GM23338 (cell line): ENCODE results near the gene AIMP2. TPM values are rescaled to one million over a fixed set of nuclear protein-coding genes. Genes with fewer than 3 reads are reported as not detected.

Source experiments
- ATAC-seq: fragments of 200-7000 bp; cut with Tn5 transposase; 3 replicates; pipeline ENCODE4 v1.9.1; 2020
- DNase-seq: peaks from one replicate; pipeline ENCODE4 v3.0.0-alpha.2; 2015; ENCODE audit warnings: low spot score
- H2AFZ ChIP-seq: fragments of 200-600 bp; sonication (generic); 2 replicates; pipeline ENCODE4 v1.8.0; 2016; ENCODE audit warnings: antibody characterized with exemption, mild to moderate bottlenecking, moderate library complexity
- H3F3A ChIP-seq: fragments of 200-600 bp; sonication (generic); replicated peaks from 2 replicates; pipeline ENCODE4 v1.8.0; 2017; ENCODE audit warnings: antibody characterized with exemption, mixed run types, low read depth
- H3K27ac ChIP-seq: fragments of 200-600 bp; sonication (generic); 2 replicates; pipeline ENCODE4 v1.6.1; 2016; ENCODE audit warnings: low read depth
- H3K27me3 ChIP-seq: fragments of 200-600 bp; sonication (generic); 2 replicates; pipeline ENCODE4 v1.8.0; 2016; ENCODE audit warnings: mild to moderate bottlenecking, mixed run types, moderate library complexity; ENCODE audit not compliant: insufficient read depth
- H3K36me3 ChIP-seq: fragments of 200-600 bp; sonication (generic); 2 replicates; pipeline ENCODE4 v1.8.0; 2016; ENCODE audit warnings: mild to moderate bottlenecking; ENCODE audit not compliant: insufficient read depth
- H3K4me1 ChIP-seq: fragments of 200-600 bp; sonication (generic); 2 replicates; pipeline ENCODE4 v1.8.0; 2016; ENCODE audit warnings: mild to moderate bottlenecking, moderate library complexity; ENCODE audit not compliant: insufficient read depth
- H3K4me2 ChIP-seq: fragments of 200-600 bp; sonication (generic); 2 replicates; pipeline ENCODE4 v1.7.1; 2017; ENCODE audit warnings: mixed run types
- H3K4me3 ChIP-seq: fragments of 200-600 bp; sonication (generic); 2 replicates; pipeline ENCODE4 v1.6.1; 2016; ENCODE audit warnings: mixed run types
- H3K79me2 ChIP-seq: fragments of 200-600 bp; sonication (generic); replicated peaks from 2 replicates; pipeline ENCODE4 v1.8.0; 2017; ENCODE audit warnings: mild to moderate bottlenecking; ENCODE audit not compliant: insufficient read depth
- H3K9me2 ChIP-seq: fragments of 200-600 bp; sonication (generic); 2 replicates; pipeline ENCODE4 v1.8.0; 2017; ENCODE audit not compliant: insufficient read depth
- H4K20me1 ChIP-seq: fragments of 200-600 bp; sonication (generic); replicated peaks from 2 replicates; pipeline ENCODE4 v1.8.0; 2017; ENCODE audit warnings: mild to moderate bottlenecking; ENCODE audit not compliant: insufficient read depth
- H3K27ac Mint-ChIP-seq: 2 replicates; pipeline ENCODE4 v1.8.0; 2020; ENCODE audit warnings: inconsistent platforms, mild to moderate bottlenecking, moderate library complexity, mixed read lengths
- H3K27me3 Mint-ChIP-seq: 3 replicates; pipeline ENCODE4 v1.8.0; 2022; ENCODE audit warnings: low read depth, mild to moderate bottlenecking, moderate library complexity, mixed read lengths, inconsistent platforms; ENCODE audit not compliant: insufficient read depth, poor library complexity
- H3K36me3 Mint-ChIP-seq: 3 replicates; pipeline ENCODE4 v1.8.0; 2021; ENCODE audit warnings: low read depth, mild to moderate bottlenecking, inconsistent platforms, moderate library complexity, mixed read lengths
- H3K4me1 Mint-ChIP-seq: 3 replicates; pipeline ENCODE4 v1.8.0; 2020; ENCODE audit warnings: mild to moderate bottlenecking, inconsistent platforms, mixed read lengths
- H3K4me3 Mint-ChIP-seq: 3 replicates; pipeline ENCODE4 v1.8.0; 2021; ENCODE audit warnings: moderate library complexity, mild to moderate bottlenecking, inconsistent platforms, mixed read lengths
- H3K9me3 Mint-ChIP-seq: 3 replicates; pipeline ENCODE4 v1.8.0; 2020; ENCODE audit warnings: moderate library complexity, mild to moderate bottlenecking, inconsistent platforms, mixed read lengths
- CREB1 ChIP-seq: fragments of 250-450 bp; sonication (Bioruptor Pico); IDR thresholded peaks from 2 replicates; pipeline ENCODE4 v1.5.0; 2020; ENCODE audit warnings: low read depth, mild to moderate bottlenecking, moderate library complexity
- EZH2 ChIP-seq: fragments of 200-600 bp; sonication (generic); IDR thresholded peaks from one replicate; pipeline ENCODE4 v1.8.0; 2017; ENCODE audit warnings: antibody characterized with exemption, mild to moderate bottlenecking, low read depth; ENCODE audit not compliant: unreplicated experiment
- EZH2phosphoT487 ChIP-seq: fragments of 200-600 bp; sonication (generic); IDR thresholded peaks from one replicate; pipeline ENCODE4 v1.8.1; 2018; ENCODE audit warnings: antibody characterized with exemption; ENCODE audit not compliant: unreplicated experiment
- JUNB ChIP-seq: IDR thresholded peaks from one replicate; pipeline ENCODE4 v1.6.1; 2016; ENCODE audit warnings: antibody characterized with exemption; ENCODE audit not compliant: unreplicated experiment
- NANOG ChIP-seq: IDR thresholded peaks from 2 replicates; pipeline ENCODE4 v1.6.1; 2016; ENCODE audit warnings: antibody characterized with exemption, borderline replicate concordance
- POLR2AphosphoS5 ChIP-seq: IDR thresholded peaks from 2 replicates; pipeline ENCODE4 v1.6.1; 2016; ENCODE audit warnings: antibody characterized with exemption, low read depth
- STAT1 ChIP-seq: IDR thresholded peaks from one replicate; pipeline ENCODE4 v1.6.1; 2016; ENCODE audit warnings: antibody characterized with exemption; ENCODE audit not compliant: unreplicated experiment
- ZNF114 ChIP-seq: fragments of 250-450 bp; sonication (Bioruptor Pico); IDR thresholded peaks from 2 replicates; pipeline ENCODE4 v1.5.0; 2020; ENCODE audit warnings: mild to moderate bottlenecking, moderate library complexity
- ZNF331 ChIP-seq: fragments of 250-450 bp; sonication (Bioruptor Pico); IDR thresholded peaks from 2 replicates; pipeline ENCODE4 v1.5.0; 2020; ENCODE audit warnings: low read depth, mild to moderate bottlenecking, moderate library complexity
- polyA plus RNA-seq: library from polyadenylated mRNA; unstranded; fragments of >200 nt; fragmentation: Nextera tagmentation; extraction: Ambion mirVana; gene quantifications from 2 replicates; pipeline ENCODE4 v1.2.1, GENCODE V29; 2016
- total RNA-seq: library from RNA; depleted of rRNA; stranded (reverse); fragments of >200 nt; shearing (Covaris generic); gene quantifications from 2 replicates; pipeline ENCODE4 v1.2.3, GENCODE V29; 2014
- TF ChIP-seq, protein P1 (sequence below): IDR thresholded peaks from one replicate; pipeline ENCODE4 v1.6.1; 2018; ENCODE audit warnings: antibody characterized with exemption; ENCODE audit not compliant: unreplicated experiment
- TF ChIP-seq, protein P2 (sequence below), 2 experiments: fragments of 200-600 bp in 1 of 2; sonication (generic) in 1 of 2; conservative IDR thresholded peaks; 2 replicates each; pipeline versions ENCODE4 v1.5.1 to v1.6.1; 2016 to 2017; ENCODE audit warnings: antibody characterized with exemption in 2 of 2, low read depth in 2 of 2, mild to moderate bottlenecking in 2 of 2, moderate library complexity in 1 of 2
- TF ChIP-seq, protein P3 (sequence below): IDR thresholded peaks from 2 replicates; pipeline ENCODE4 v1.6.1; 2016; ENCODE audit warnings: antibody characterized with exemption
- TF ChIP-seq, protein P4 (sequence below): fragments of 250-450 bp; sonication (Bioruptor Pico); IDR thresholded peaks from 2 replicates; pipeline ENCODE4 v1.5.0; 2020; ENCODE audit warnings: mild to moderate bottlenecking, moderate library complexity

Gene AIMP2
- total and polyA plus RNA-seq, 2 experiments from 2014 or later, result 86.6 to 113 TPM

DNA sequence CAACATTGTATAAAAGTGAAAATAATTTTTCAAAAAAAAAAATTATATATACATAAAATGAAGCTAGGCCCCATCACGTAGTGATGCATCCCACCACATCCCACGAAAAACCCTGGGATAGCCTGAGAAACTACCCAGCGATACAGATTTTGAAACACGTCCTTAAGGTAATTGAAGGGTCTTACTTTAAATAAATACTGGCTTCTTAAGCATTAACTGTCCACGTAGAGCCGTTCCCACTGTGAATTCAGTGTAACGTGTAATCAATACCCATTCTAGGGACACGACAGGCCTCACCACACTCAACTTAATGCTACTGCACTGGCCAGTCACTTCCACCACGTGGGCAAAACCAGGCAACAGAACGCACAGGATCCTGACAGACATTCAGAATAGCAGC, 26.1 kb downstream of the AIMP2 start:
- H3K9me3 Mint-ChIP-seq, result no peaks in the 10 kb centered on the region

More for the DNA sequence above, 26.1 kb downstream of the AIMP2 start:
- Histone ChIP-seq H3K79me2 (peaks cover 29% of the 10 kb centered on the region), H3K9me2 (no peaks in the 10 kb centered on the region), H3K4me2 (no peak overlapping the region), H3F3A (no peaks in the 10 kb centered on the region), H3K36me3 (peaks cover 49% of the 10 kb centered on the region), H3K27me3 (no peaks in the 10 kb centered on the region), H3K27ac (no peak overlapping the region), H4K20me1 (peaks cover 19% of the 10 kb centered on the region), H3K4me1 (no peaks in the 10 kb centered on the region), H3K4me3 (no peak overlapping the region), H2AFZ (no peak overlapping the region)
- no peak for ATAC-seq
- H3K4me3 Mint-ChIP-seq, result no peak overlapping the region
- H3K4me1 Mint-ChIP-seq, result no peaks in the 10 kb centered on the region
- no peak for DNase-seq
- H3K27me3 Mint-ChIP-seq, result peaks cover 4% of the 10 kb centered on the region
- TF ChIP-seq EZH2 (no peak), JUNB (no peak), POLR2AphosphoS5 (no peak), ZNF114 (no peak), CREB1 (CRISPR knock-in tag) (no peak), EZH2phosphoT487 (no peak), ZNF331 (CRISPR knock-in tag) (no peak), STAT1 (no peak), NANOG (no peak)
- TF ChIP-seq, protein P1, sequence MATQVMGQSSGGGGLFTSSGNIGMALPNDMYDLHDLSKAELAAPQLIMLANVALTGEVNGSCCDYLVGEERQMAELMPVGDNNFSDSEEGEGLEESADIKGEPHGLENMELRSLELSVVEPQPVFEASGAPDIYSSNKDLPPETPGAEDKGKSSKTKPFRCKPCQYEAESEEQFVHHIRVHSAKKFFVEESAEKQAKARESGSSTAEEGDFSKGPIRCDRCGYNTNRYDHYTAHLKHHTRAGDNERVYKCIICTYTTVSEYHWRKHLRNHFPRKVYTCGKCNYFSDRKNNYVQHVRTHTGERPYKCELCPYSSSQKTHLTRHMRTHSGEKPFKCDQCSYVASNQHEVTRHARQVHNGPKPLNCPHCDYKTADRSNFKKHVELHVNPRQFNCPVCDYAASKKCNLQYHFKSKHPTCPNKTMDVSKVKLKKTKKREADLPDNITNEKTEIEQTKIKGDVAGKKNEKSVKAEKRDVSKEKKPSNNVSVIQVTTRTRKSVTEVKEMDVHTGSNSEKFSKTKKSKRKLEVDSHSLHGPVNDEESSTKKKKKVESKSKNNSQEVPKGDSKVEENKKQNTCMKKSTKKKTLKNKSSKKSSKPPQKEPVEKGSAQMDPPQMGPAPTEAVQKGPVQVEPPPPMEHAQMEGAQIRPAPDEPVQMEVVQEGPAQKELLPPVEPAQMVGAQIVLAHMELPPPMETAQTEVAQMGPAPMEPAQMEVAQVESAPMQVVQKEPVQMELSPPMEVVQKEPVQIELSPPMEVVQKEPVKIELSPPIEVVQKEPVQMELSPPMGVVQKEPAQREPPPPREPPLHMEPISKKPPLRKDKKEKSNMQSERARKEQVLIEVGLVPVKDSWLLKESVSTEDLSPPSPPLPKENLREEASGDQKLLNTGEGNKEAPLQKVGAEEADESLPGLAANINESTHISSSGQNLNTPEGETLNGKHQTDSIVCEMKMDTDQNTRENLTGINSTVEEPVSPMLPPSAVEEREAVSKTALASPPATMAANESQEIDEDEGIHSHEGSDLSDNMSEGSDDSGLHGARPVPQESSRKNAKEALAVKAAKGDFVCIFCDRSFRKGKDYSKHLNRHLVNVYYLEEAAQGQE, result no peak
- TF ChIP-seq, protein P2, sequence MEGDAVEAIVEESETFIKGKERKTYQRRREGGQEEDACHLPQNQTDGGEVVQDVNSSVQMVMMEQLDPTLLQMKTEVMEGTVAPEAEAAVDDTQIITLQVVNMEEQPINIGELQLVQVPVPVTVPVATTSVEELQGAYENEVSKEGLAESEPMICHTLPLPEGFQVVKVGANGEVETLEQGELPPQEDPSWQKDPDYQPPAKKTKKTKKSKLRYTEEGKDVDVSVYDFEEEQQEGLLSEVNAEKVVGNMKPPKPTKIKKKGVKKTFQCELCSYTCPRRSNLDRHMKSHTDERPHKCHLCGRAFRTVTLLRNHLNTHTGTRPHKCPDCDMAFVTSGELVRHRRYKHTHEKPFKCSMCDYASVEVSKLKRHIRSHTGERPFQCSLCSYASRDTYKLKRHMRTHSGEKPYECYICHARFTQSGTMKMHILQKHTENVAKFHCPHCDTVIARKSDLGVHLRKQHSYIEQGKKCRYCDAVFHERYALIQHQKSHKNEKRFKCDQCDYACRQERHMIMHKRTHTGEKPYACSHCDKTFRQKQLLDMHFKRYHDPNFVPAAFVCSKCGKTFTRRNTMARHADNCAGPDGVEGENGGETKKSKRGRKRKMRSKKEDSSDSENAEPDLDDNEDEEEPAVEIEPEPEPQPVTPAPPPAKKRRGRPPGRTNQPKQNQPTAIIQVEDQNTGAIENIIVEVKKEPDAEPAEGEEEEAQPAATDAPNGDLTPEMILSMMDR (conservative IDR thresholded peaks at IDR 0.05; ENCODE audit: low read depth in 2 of 2), result no peak
- TF ChIP-seq, protein P3, sequence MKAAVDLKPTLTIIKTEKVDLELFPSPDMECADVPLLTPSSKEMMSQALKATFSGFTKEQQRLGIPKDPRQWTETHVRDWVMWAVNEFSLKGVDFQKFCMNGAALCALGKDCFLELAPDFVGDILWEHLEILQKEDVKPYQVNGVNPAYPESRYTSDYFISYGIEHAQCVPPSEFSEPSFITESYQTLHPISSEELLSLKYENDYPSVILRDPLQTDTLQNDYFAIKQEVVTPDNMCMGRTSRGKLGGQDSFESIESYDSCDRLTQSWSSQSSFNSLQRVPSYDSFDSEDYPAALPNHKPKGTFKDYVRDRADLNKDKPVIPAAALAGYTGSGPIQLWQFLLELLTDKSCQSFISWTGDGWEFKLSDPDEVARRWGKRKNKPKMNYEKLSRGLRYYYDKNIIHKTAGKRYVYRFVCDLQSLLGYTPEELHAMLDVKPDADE, result no peak
- TF ChIP-seq, protein P4, sequence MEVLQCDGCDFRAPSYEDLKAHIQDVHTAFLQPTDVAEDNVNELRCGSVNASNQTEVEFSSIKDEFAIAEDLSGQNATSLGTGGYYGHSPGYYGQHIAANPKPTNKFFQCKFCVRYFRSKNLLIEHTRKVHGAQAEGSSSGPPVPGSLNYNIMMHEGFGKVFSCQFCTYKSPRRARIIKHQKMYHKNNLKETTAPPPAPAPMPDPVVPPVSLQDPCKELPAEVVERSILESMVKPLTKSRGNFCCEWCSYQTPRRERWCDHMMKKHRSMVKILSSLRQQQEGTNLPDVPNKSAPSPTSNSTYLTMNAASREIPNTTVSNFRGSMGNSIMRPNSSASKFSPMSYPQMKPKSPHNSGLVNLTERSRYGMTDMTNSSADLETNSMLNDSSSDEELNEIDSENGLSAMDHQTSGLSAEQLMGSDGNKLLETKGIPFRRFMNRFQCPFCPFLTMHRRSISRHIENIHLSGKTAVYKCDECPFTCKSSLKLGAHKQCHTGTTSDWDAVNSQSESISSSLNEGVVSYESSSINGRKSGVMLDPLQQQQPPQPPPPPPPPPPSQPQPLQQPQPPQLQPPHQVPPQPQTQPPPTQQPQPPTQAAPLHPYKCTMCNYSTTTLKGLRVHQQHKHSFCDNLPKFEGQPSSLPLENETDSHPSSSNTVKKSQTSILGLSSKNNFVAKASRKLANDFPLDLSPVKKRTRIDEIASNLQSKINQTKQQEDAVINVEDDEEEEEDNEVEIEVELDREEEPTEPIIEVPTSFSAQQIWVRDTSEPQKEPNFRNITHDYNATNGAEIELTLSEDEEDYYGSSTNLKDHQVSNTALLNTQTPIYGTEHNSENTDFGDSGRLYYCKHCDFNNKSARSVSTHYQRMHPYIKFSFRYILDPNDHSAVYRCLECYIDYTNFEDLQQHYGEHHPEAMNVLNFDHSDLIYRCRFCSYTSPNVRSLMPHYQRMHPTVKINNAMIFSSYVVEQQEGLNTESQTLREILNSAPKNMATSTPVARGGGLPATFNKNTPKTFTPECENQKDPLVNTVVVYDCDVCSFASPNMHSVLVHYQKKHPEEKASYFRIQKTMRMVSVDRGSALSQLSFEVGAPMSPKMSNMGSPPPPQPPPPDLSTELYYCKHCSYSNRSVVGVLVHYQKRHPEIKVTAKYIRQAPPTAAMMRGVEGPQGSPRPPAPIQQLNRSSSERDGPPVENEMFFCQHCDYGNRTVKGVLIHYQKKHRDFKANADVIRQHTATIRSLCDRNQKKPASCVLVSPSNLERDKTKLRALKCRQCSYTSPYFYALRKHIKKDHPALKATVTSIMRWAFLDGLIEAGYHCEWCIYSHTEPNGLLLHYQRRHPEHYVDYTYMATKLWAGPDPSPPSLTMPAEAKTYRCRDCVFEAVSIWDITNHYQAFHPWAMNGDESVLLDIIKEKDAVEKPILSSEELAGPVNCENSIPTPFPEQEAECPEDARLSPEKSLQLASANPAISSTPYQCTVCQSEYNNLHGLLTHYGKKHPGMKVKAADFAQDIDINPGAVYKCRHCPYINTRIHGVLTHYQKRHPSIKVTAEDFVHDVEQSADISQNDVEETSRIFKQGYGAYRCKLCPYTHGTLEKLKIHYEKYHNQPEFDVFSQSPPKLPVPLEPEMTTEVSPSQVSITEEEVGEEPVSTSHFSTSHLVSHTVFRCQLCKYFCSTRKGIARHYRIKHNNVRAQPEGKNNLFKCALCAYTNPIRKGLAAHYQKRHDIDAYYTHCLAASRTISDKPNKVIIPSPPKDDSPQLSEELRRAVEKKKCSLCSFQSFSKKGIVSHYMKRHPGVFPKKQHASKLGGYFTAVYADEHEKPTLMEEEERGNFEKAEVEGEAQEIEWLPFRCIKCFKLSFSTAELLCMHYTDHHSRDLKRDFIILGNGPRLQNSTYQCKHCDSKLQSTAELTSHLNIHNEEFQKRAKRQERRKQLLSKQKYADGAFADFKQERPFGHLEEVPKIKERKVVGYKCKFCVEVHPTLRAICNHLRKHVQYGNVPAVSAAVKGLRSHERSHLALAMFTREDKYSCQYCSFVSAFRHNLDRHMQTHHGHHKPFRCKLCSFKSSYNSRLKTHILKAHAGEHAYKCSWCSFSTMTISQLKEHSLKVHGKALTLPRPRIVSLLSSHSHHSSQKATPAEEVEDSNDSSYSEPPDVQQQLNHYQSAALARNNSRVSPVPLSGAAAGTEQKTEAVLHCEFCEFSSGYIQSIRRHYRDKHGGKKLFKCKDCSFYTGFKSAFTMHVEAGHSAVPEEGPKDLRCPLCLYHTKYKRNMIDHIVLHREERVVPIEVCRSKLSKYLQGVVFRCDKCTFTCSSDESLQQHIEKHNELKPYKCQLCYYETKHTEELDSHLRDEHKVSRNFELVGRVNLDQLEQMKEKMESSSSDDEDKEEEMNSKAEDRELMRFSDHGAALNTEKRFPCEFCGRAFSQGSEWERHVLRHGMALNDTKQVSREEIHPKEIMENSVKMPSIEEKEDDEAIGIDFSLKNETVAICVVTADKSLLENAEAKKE (CRISPR knock-in tag), result no peak
- H3K27ac Mint-ChIP-seq, result no peak overlapping the region
- peaks cover 70% of the 10 kb centered on the region for H3K36me3 Mint-ChIP-seq
